Activated naive CD4-positive, alpha-beta T cell (primary cell): ENCODE measurements around the gene CPLX3.

Experiments
- DNase-seq, 4 experiments: peaks; one replicate each; lab custom pipeline; 2025; lab: John Stamatoyannopoulos, UW

The CPLX3 gene

GRCh38 chr15:74828835-74829234, 2.4 kb downstream of the CPLX3 start:
- DNase-seq, result no peak

GRCh38 chr15:74829486-74829885, 3.1 kb downstream of the CPLX3 start:
- no peak for DNase-seq

- no peak for DNase-seq
Observed at GRCh38 chr15:74829991-74830390, 3.6 kb downstream of the CPLX3 start.

- no peak for DNase-seq
Observed at GRCh38 chr15:74830868-74831267, 4.4 kb downstream of the CPLX3 start.

GRCh38 chr15:74831813-74832495, 5.5 kb downstream of the CPLX3 start:
- no peak for DNase-seq

- DNase-seq, result no peak
Observed at GRCh38 chr15:74832826-74833225, 6.4 kb downstream of the CPLX3 start.

GRCh38 chr15:74833376-74834107, 7.1 kb downstream of the CPLX3 start:
- DNase-seq, result no peak

GRCh38 chr15:74835312-74835823, 8.9 kb downstream of the CPLX3 start:
- peak in 2 of 4 experiments; percentile 16 to 43 for DNase-seq

GRCh38 chr15:74836846-74837245, 10.4 kb downstream of the CPLX3 start:
- no peak for DNase-seq

GRCh38 chr15:74837482-74838136, 11.2 kb downstream of the CPLX3 start:
- DNase-seq, result no peak

GRCh38 chr15:74838137-74838516, 11.7 kb downstream of the CPLX3 start:
- no peak for DNase-seq

GRCh38 chr15:74838746-74839525, 12.5 kb downstream of the CPLX3 start:
- DNase-seq, result no peak

GRCh38 chr15:74839526-74840395, 13.3 kb downstream of the CPLX3 start:
- no peak for DNase-seq

- DNase-seq, result no peak
Observed at GRCh38 chr15:74840851-74841775, 14.7 kb downstream of the CPLX3 start.

GRCh38 chr15:74841891-74842373, 15.5 kb downstream of the CPLX3 start:
- no peak for DNase-seq

GRCh38 chr15:74842581-74843444, 16.4 kb downstream of the CPLX3 start, which contains the start of gene ULK3:
Gene ULK3 (minus strand): TSS chr15:74843156. CDS start chr15:74843105, 51 bp downstream.
- DNase-seq, result peak; percentile 71 to 93 (median 84)

- DNase-seq, result no peak
Observed at GRCh38 chr15:74843445-74843828, 17.0 kb downstream of the CPLX3 start.

GRCh38 chr15:74843891-74844299, 17.5 kb downstream of the CPLX3 start:
- no peak for DNase-seq
